HepG2 (cell line): Measurements from ENCODE around the gene USP11. TPM values are rescaled to one million over a fixed set of nuclear protein-coding genes. Genes with fewer than 3 reads are reported as not detected.

ENCODE experiments used
- ETV5 ChIP-seq: IDR thresholded peaks from 2 replicates; pipeline ENCODE4 v1.6.1; 2018; ENCODE audit warnings: missing biosample characterization, missing genetic modification reagents, inconsistent platforms, borderline replicate concordance
- FIP1L1 ChIP-seq: fragments of 200-400 bp; formaldehyde crosslinking; IDR thresholded peaks from 2 replicates; pipeline ENCODE4 v1.6.1; 2018; ENCODE audit warnings: low read depth, mild to moderate bottlenecking, low read length, moderate library complexity, borderline replicate concordance; ENCODE audit not compliant: insufficient read depth
- GATAD1 ChIP-seq: IDR thresholded peaks from 2 replicates; pipeline ENCODE4 v1.6.1; 2016; ENCODE audit warnings: missing genetic modification reagents, missing compliant biosample characterization
- HDAC1 ChIP-seq: sonication (generic); formaldehyde crosslinking; IDR thresholded peaks from 2 replicates; pipeline ENCODE4 v1.5.1; 2020; ENCODE audit warnings: mild to moderate bottlenecking, missing genetic modification reagents
- HOXD1 ChIP-seq: sonication (generic); formaldehyde crosslinking; IDR thresholded peaks from 2 replicates; pipeline ENCODE4 v1.5.0; 2020; ENCODE audit warnings: missing genetic modification reagents
- MAFF ChIP-seq: IDR thresholded peaks from 2 replicates; pipeline ENCODE4 v1.6.1; 2011; ENCODE audit warnings: low read depth, low read length, improper control_type of control experiment
- MED1 ChIP-seq: sonication (generic); formaldehyde crosslinking; IDR thresholded peaks from 2 replicates; pipeline ENCODE4 v1.4.0; 2020; ENCODE audit warnings: missing genetic modification reagents
- PHF21A ChIP-seq: sonication (generic); formaldehyde crosslinking; IDR thresholded peaks from 2 replicates; pipeline ENCODE4 v1.5.0; 2020; ENCODE audit warnings: mild to moderate bottlenecking, missing genetic modification reagents
- TBP ChIP-seq: sonication (generic); formaldehyde crosslinking; IDR thresholded peaks from 2 replicates; pipeline ENCODE4 v1.5.0; 2020; ENCODE audit warnings: missing genetic modification reagents
- USF2 ChIP-seq, 2 experiments: sonication (generic) in 1 of 2; formaldehyde crosslinking in 1 of 2; IDR thresholded peaks; 2 replicates each; pipeline versions ENCODE4 v1.5.1 to v1.6.1; 2011 to 2020; ENCODE audit warnings: borderline replicate concordance in 1 of 2, low read depth in 1 of 2, low read length in 1 of 2, mild to moderate bottlenecking in 1 of 2, missing genetic modification reagents in 1 of 2, moderate library complexity in 1 of 2
- ZMYM3 ChIP-seq: sonication (generic); formaldehyde crosslinking; IDR thresholded peaks from 2 replicates; pipeline ENCODE4 v1.5.1; 2020; ENCODE audit warnings: mild to moderate bottlenecking, missing genetic modification reagents
- ZNF549 ChIP-seq: sonication (generic); formaldehyde crosslinking; IDR thresholded peaks from 2 replicates; pipeline ENCODE4 v1.5.0; 2020; ENCODE audit warnings: missing genetic modification reagents
- ZNF891 ChIP-seq: sonication (generic); formaldehyde crosslinking; IDR thresholded peaks from 2 replicates; pipeline ENCODE4 v1.5.0; 2020; ENCODE audit warnings: mild to moderate bottlenecking, missing genetic modification reagents
- polyA plus RNA-seq, 8 experiments: library from polyadenylated mRNA; depleted of rRNA in 3 of 8; stranded (reverse) in 7 of 8; unstranded in 1 of 8; fragments of >200 nt; fragmentation: Illumina TruSeq in 4 of 8; extraction: Trizol in 4 of 8; gene quantifications; 2 replicates each; pipeline versions ENCODE4 v1.2.1 to v1.2.3, GENCODE V29; 2011 to 2016; ENCODE audit warnings: low read depth in 4 of 8, missing spikeins in 1 of 8, mixed read lengths in 1 of 8; ENCODE audit not compliant: insufficient read depth in 1 of 8
- total RNA-seq, 5 experiments: library from RNA; depleted of rRNA; stranded (reverse); fragments of >200 nt; fragmentation: Illumina TruSeq; extraction: Trizol; gene quantifications; 2 replicates each; pipeline ENCODE4 v1.2.3, GENCODE V29; 2016; ENCODE audit warnings: low read depth in 1 of 5
- TF ChIP-seq, protein P1 (sequence below): IDR thresholded peaks from 2 replicates; pipeline ENCODE4 v1.6.1; 2016; ENCODE audit warnings: missing biosample characterization, missing genetic modification reagents, low read depth
- TF ChIP-seq, protein P2 (sequence below): sonication (generic); formaldehyde crosslinking; IDR thresholded peaks from 2 replicates; pipeline ENCODE4 v1.5.0; 2020; ENCODE audit warnings: mild to moderate bottlenecking, missing genetic modification reagents
- TF ChIP-seq, protein P3 (sequence below): sonication (generic); formaldehyde crosslinking; IDR thresholded peaks from 2 replicates; pipeline ENCODE4 v1.4.0; 2020; ENCODE audit warnings: missing genetic modification reagents, borderline replicate concordance

The USP11 gene
- total and polyA plus RNA-seq, 2 of the 13 experiments (the other 11 are each of a cell fraction or from before 2014, with no cell fraction given), result 23.8 to 31.7 TPM

DNA sequence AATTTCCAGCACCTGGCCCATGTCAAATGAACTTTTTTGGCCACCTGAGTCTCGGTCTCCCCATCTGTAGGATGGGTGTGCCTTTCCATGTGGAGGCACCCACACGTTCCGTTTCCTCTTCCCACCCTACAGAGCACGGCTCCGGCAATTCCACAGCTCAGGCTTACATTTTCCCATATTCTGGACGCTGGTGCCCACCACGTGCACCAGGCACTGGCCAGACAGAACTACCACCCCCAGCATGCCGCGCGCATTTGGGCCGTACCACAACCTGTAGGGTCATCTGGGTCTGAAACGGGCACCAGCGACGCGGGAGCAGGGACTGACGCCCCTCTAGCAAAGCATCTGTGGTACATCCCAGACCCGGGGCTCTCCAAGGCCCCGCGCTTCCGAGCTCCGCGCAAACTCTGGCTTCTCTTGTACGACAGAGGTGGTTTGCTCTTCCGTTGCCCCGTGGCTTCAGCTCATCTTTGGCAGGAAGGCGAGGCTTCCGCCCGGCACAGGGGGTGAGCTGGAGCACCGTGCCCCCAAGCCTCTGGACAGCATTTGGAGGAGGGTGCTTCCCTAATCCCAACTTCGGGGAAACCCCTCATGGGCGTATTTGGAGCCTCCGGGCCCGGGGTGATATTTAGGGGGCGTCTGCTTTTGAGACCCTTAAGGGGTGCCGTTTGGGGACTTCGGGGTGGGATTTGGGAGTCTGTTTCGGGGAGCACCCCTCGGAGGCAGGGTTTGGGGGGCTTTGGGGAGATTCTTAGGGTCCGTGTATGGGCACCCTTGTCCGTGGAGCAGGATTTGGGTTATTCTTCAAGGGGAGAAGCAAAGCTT lies 42.2 kb upstream of the USP11 start (continued):
- TF ChIP-seq USF2 (IDR thresholded peaks at IDR 0.05; ENCODE audit: low read depth, low read length) (no peak), USF2 (CRISPR knock-in tag; IDR thresholded peaks at IDR 0.05; ENCODE audit: borderline replicate concordance) (peak; percentile 19; the same call in 1 of the 2 replicates), HDAC1 (CRISPR knock-in tag) (peak; percentile 54), ZMYM3 (CRISPR knock-in tag) (peak; percentile 52; the same call in 1 of the 2 replicates), MED1 (CRISPR knock-in tag) (peak; percentile 48), GATAD1 (peak; percentile 36; the same call in 1 of the 2 replicates), ZNF891 (CRISPR knock-in tag) (no peak), FIP1L1 (no peak), HOXD1 (no peak), PHF21A (CRISPR knock-in tag) (peak; percentile 42; the same call in 1 of the 2 replicates), ETV5 (no peak; the same call in 1 of the 2 replicates), ZNF549 (CRISPR knock-in tag) (no peak), TBP (CRISPR knock-in tag) (0 out of 2 replicates have a peak, but pooled peaks have one; percentile 36), MAFF (no peak)
- TF ChIP-seq, protein P1, sequence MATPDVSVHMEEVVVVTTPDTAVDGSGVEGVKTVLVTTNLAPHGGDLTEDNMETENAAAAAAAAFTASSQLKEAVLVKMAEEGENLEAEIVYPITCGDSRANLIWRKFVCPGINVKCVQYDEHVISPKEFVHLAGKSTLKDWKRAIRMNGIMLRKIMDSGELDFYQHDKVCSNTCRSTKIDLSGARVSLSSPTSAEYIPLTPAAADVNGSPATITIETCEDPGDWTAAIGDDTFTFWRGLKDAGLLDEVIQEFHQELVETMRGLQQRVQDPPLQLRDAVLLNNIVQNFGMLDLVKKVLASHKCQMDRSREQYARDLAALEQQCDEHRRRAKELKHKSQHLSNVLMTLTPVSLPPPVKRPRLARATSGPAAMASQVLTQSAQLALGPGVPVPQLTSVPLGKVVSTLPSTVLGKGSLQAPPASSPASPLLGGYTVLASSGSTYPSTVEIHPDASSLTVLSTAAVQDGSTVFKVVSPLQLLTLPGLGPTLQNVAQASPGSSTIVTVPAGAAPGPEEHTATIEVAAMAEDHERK (CRISPR knock-in tag), result no peak
- TF ChIP-seq, protein P2, sequence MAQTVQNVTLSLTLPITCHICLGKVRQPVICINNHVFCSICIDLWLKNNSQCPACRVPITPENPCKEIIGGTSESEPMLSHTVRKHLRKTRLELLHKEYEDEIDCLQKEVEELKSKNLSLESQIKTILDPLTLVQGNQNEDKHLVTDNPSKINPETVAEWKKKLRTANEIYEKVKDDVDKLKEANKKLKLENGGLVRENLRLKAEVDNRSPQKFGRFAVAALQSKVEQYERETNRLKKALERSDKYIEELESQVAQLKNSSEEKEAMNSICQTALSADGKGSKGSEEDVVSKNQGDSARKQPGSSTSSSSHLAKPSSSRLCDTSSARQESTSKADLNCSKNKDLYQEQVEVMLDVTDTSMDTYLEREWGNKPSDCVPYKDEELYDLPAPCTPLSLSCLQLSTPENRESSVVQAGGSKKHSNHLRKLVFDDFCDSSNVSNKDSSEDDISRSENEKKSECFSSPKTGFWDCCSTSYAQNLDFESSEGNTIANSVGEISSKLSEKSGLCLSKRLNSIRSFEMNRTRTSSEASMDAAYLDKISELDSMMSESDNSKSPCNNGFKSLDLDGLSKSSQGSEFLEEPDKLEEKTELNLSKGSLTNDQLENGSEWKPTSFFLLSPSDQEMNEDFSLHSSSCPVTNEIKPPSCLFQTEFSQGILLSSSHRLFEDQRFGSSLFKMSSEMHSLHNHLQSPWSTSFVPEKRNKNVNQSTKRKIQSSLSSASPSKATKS (CRISPR knock-in tag), result 0 out of 2 replicates have a peak, but pooled peaks have one; percentile 49
- TF ChIP-seq, protein P3, sequence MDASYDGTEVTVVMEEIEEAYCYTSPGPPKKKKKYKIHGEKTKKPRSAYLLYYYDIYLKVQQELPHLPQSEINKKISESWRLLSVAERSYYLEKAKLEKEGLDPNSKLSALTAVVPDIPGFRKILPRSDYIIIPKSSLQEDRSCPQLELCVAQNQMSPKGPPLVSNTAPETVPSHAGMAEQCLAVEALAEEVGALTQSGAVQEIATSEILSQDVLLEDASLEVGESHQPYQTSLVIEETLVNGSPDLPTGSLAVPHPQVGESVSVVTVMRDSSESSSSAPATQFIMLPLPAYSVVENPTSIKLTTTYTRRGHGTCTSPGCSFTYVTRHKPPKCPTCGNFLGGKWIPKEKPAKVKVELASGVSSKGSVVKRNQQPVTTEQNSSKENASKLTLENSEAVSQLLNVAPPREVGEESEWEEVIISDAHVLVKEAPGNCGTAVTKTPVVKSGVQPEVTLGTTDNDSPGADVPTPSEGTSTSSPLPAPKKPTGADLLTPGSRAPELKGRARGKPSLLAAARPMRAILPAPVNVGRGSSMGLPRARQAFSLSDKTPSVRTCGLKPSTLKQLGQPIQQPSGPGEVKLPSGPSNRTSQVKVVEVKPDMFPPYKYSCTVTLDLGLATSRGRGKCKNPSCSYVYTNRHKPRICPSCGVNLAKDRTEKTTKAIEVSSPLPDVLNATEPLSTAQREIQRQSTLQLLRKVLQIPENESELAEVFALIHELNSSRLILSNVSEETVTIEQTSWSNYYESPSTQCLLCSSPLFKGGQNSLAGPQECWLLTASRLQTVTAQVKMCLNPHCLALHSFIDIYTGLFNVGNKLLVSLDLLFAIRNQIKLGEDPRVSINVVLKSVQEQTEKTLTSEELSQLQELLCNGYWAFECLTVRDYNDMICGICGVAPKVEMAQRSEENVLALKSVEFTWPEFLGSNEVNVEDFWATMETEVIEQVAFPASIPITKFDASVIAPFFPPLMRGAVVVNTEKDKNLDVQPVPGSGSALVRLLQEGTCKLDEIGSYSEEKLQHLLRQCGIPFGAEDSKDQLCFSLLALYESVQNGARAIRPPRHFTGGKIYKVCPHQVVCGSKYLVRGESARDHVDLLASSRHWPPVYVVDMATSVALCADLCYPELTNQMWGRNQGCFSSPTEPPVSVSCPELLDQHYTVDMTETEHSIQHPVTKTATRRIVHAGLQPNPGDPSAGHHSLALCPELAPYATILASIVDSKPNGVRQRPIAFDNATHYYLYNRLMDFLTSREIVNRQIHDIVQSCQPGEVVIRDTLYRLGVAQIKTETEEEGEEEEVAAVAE (CRISPR knock-in tag), result 0 out of 2 replicates have a peak, but pooled peaks have one; percentile 49
